ENCODE measurements around the gene KTN1. TPM values are rescaled to one million over a fixed set of nuclear protein-coding genes. Genes with fewer than 3 reads are reported as not detected.

Gene KTN1
- total RNA-seq, 2 experiments from 2014 or later = 85.8 to 93.3 TPM

DNA sequence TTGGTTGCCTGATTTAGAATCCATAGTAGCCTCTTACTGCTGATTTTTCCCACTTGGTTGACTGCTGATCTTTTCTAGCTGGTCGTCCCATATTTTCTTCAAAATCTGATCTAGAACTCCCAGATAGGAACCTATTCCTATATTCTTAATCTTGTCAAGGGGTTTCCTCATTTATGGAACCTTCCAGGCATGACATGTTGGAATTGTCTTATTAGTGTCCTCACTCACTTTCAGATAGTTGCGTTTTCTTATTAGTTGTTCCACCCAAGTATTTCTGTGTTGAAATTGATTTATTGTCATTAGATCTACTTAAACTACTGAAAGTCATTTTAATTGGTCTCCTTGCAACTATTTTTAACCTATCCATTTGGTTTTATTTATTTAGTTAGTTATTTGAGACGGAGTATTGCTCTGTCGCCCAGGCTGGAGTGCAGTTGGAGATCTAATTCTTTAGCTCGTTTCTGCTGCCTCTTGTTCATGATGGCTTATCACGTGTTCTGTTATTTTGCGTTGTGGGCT, 25.0 kb downstream of the KTN1 start:
- ChIA-PET CTCF (interaction anchor here (1.5 kb wide), 1 partner anchor 9 kb away, joined by 5 read pairs; no protein-coding TSS in a partner anchor), POLR2A (no interaction called here)
- H3K9me3 Mint-ChIP-seq = no peaks in the 10 kb centered on the region
- no peak for DNase-seq
- H3K27me3 Mint-ChIP-seq = no peaks in the 10 kb centered on the region
- peaks cover 3% of the 10 kb centered on the region for H3K36me3 Mint-ChIP-seq (ENCODE audit: low read depth)
- H3K4me3 Mint-ChIP-seq = no peak overlapping the region
- H3K27ac Mint-ChIP-seq = no peak overlapping the region
- H3K4me1 Mint-ChIP-seq = peaks cover 1% of the 10 kb centered on the region

DNA sequence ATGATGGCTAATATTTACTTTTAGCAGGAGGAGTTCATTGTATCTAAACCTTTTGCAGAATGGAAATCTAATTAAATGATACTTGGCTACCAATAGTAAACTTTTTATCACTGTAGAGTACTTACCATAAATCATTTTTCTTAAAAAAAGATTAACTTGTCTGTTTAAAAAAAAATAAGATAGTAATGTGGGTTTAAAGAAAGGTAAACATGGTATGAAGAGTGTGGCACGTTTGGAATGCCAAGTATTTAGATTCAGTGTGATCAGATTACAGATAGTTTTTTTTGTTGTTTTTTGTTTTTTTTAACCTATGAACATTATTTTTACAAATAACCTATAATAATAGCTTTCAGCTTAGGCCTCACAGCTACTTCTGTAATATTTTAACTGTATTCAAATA, 25.8 kb downstream of the KTN1 start:
- POLR2A ChIA-PET = no interaction called here
- peaks cover 3% of the 10 kb centered on the region for H3K36me3 Mint-ChIP-seq (ENCODE audit: low read depth)
- H3K4me1 Mint-ChIP-seq = peaks cover 1% of the 10 kb centered on the region
- no peak overlapping the region for H3K27ac Mint-ChIP-seq
- H3K4me3 Mint-ChIP-seq = no peak overlapping the region
- no peaks in the 10 kb centered on the region for H3K9me3 Mint-ChIP-seq
- no peaks in the 10 kb centered on the region for H3K27me3 Mint-ChIP-seq
- CTCF ChIA-PET = interaction anchor here (1.5 kb wide), 1 partner anchor 8 kb away, joined by 5 read pairs; no protein-coding TSS in a partner anchor
- DNase-seq = no peak

DNA sequence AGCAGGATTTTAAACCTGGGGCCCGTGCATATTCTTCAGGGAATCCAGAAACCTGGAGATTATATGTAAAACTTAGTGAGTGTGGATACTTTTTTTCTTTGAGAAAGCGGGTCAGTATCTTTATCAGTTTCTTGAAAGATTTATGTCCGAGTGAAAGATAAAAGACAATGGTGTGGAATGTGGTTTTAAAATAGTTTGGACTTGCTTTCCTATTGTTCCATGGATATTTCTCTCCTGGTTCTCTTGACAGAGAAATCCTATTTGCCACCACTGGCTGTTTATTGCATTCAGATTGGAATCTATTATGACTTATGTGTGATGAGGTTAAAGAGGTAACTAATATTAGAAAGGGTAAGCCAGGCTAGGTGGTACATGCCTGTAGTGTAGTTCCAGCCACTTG, 27.4 kb downstream of the KTN1 start:
- CTCF ChIA-PET = no interaction called here
- Mint-ChIP-seq H3K4me1 (peaks cover 5% of the 10 kb centered on the region), H3K4me3 (no peak overlapping the region), H3K9me3 (no peaks in the 10 kb centered on the region), H3K27ac (no peak overlapping the region), H3K27me3 (no peaks in the 10 kb centered on the region), H3K36me3 (ENCODE audit: low read depth) (peaks cover 10% of the 10 kb centered on the region)
- POLR2A ChIA-PET = no interaction called here
- DNase-seq = no peak

DNA sequence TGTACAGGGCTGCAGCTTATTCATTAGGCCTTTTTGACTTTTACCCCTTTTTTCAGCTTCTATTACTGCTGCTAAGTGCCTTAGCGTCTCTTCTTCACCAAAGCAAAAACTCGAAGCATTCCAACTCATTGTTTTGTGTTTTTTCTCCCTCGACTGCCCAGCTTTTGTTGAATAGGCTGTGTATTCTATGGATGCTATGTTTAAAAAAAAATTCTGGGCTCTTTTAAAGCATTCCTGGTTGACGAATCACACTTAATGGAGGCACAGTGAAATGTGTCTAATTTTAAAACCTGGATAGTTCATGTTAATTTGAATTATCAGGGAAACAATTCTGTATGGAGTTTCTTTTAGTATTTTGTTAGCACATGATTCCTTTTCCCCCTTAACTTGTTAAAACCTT, 29.7 kb downstream of the KTN1 start:
- POLR2A ChIA-PET = no interaction called here

DNA sequence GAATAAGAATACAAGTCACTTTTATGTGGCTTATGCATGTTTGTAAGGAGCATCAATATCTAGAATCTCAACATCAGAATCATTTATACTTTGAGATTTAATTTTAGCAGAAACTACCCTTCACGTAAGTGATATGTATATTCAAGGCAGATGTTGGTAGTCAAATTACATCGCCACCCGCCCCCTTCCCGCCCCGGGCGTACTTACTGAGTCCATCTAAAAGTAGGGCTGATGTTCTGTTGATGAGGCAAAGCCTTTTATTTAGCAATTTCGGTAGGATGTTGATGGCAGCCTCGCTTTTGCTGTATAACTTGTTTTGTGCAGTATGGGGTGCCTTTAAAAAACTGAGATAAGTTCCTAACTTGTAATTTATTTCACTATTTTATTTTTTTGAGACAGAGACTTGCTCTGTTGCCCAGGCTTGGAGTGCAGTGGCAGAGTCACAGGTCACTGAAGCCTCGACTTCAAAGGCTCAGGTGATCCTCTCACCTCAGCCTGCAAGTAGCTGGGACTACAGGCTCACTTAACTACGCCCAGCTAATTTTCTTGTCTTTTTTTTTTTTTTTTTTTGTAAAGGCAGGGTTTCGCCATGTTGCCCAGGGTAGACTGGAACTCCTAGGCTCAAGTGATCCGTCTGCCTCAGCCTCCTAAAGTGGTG, 30.8 kb downstream of the KTN1 start:
- POLR2A ChIA-PET = no interaction called here
- Mint-ChIP-seq H3K9me3 (no peaks in the 10 kb centered on the region), H3K27me3 (no peaks in the 10 kb centered on the region), H3K4me1 (peaks cover 5% of the 10 kb centered on the region), H3K36me3 (ENCODE audit: low read depth) (peaks cover 34% of the 10 kb centered on the region), H3K27ac (no peak overlapping the region), H3K4me3 (no peak overlapping the region)
- no peak for DNase-seq
- CTCF ChIA-PET = no interaction called here

More for the DNA sequence above, 29.7 kb downstream of the KTN1 start:
- no peaks in the 10 kb centered on the region for H3K27me3 Mint-ChIP-seq
- peaks cover 5% of the 10 kb centered on the region for H3K4me1 Mint-ChIP-seq
- CTCF ChIA-PET = interaction anchor here (0.6 to 1.0 kb wide), 2 partner anchors 14 to 357 kb away, joined by 3 read pairs; no protein-coding TSS in a partner anchor
- no peaks in the 10 kb centered on the region for H3K9me3 Mint-ChIP-seq
- H3K36me3 Mint-ChIP-seq (ENCODE audit: low read depth) = peaks cover 26% of the 10 kb centered on the region
- DNase-seq = no peak
- H3K27ac Mint-ChIP-seq = no peak overlapping the region
- no peak overlapping the region for H3K4me3 Mint-ChIP-seq

DNA sequence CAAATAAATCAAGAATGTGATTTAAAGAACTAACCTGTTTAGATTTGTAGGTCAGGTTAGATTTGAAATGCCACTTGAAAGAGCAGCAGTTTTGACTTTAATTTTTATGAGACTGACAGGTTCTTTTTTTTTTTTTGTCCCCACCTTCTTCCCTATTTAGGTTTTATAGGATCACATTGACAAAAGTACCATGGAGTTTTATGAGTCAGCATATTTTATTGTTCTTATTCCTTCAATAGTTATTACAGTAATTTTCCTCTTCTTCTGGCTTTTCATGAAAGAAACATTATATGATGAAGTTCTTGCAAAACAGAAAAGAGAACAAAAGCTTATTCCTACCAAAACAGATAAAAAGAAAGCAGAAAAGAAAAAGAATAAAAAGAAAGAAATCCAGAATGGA, 31.9 kb downstream of the KTN1 start:
- Mint-ChIP-seq H3K9me3 (no peaks in the 10 kb centered on the region), H3K4me1 (peaks cover 5% of the 10 kb centered on the region), H3K27ac (no peak overlapping the region), H3K36me3 (ENCODE audit: low read depth) (peaks cover 44% of the 10 kb centered on the region), H3K27me3 (no peaks in the 10 kb centered on the region), H3K4me3 (no peak overlapping the region)
- no peak for DNase-seq
- POLR2A ChIA-PET = no interaction called here
- CTCF ChIA-PET = no interaction called here

DNA sequence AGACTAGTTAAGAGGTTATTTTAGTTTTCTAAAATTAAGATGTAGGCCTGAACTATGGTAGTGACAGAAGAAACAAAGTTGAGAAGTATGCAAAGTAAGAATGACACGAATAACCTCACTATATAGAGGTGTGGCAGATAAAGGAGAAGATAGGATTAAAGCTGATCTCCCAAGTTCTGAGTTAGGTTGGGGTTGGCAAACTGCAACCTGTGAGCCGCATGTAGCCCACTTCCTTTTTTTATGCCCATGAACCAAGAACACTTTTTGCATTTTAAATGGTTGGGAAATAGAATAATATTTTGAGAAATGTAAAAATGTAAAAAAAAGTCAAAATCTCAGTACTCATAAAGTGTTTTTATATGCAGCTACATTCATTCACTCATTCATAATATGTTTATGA, 34.3 kb downstream of the KTN1 start:
- Mint-ChIP-seq H3K4me1 (peaks cover 3% of the 10 kb centered on the region), H3K9me3 (peaks cover 10% of the 10 kb centered on the region), H3K27ac (no peak overlapping the region), H3K27me3 (no peaks in the 10 kb centered on the region), H3K36me3 (ENCODE audit: low read depth) (peaks cover 59% of the 10 kb centered on the region), H3K4me3 (no peak overlapping the region)
- DNase-seq = no peak
- ChIA-PET POLR2A (no interaction called here), CTCF (interaction anchor here (0.9 to 2.1 kb wide), 3 partner anchors 9 to 38 kb away, joined by 4 to 5 read pairs (median 5); no protein-coding TSS in a partner anchor)

DNA sequence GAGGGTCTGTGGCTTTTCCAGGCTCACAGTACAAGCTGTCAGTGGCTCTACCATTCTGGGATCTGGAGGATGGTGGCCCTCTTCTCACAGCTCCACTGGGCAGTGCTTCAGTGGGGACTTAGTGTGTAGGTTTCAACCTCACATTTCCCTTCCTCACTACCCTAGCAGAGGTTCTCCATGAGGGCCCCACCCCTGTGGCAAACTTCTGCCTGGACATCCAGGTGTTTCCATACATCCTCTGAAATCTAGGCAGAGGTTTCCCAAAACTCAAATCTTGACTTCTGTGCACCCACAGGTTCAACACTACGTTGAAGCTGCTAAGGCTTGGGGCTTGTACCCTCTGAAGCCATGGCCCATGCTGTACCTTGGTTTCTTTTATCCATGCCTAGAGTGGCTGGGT, 40.3 kb downstream of the KTN1 start:
- Mint-ChIP-seq H3K27ac (no peak overlapping the region), H3K27me3 (no peaks in the 10 kb centered on the region), H3K36me3 (ENCODE audit: low read depth) (peaks cover 78% of the 10 kb centered on the region), H3K4me1 (no peaks in the 10 kb centered on the region), H3K4me3 (no peak overlapping the region), H3K9me3 (peaks cover 16% of the 10 kb centered on the region)
- ChIA-PET CTCF (no interaction called here), POLR2A (no interaction called here)
- no peak for DNase-seq

DNA sequence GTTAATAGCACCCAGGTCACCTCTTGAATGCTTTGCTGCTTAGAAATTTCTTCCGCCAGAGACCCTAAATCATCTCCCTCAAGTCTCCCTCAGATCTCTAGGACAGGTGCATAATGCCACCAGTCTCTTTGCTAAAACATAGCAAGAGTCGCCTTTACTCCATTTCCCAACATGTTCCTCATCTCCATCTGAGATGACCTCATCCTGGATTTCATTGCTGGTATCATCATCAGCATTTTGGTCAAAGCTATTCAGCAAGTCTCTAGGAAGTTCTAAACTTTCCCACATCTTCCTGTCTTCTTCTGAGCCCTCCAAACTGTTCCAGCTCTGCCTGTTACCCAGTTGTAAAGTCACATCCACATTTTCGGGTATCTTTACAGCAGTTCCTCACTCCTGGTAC, 41.0 kb downstream of the KTN1 start:
- no peak overlapping the region for H3K4me3 Mint-ChIP-seq

DNA sequence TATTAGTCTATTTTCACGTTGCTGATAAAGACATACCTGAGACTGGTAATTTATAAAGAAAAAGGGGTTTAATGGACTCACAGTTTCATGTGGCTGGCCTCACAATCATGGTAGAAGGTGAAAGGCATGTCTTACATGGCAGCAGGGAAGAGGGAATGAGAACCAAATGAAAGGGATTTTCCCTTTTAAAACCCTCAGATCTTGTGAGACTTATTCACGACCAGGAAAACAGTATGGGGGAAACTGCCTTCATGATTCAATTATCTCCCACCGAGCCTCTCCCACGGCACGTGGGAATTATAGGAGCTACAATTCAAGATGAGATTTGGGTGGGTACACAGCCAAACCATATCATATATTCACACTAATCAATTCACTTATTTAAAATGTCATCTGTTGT, 41.4 kb downstream of the KTN1 start:
- no peak for DNase-seq
- Mint-ChIP-seq H3K9me3 (peaks cover 16% of the 10 kb centered on the region), H3K27me3 (no peaks in the 10 kb centered on the region), H3K4me3 (no peak overlapping the region), H3K4me1 (peaks cover 3% of the 10 kb centered on the region), H3K27ac (no peak overlapping the region), H3K36me3 (ENCODE audit: low read depth) (peaks cover 71% of the 10 kb centered on the region)
- ChIA-PET POLR2A (no interaction called here), CTCF (no interaction called here)

More for the DNA sequence above, 41.0 kb downstream of the KTN1 start:
- ChIA-PET POLR2A (no interaction called here), CTCF (no interaction called here)
- Mint-ChIP-seq H3K36me3 (ENCODE audit: low read depth) (peaks cover 72% of the 10 kb centered on the region), H3K27ac (no peak overlapping the region), H3K27me3 (no peaks in the 10 kb centered on the region), H3K9me3 (peaks cover 16% of the 10 kb centered on the region), H3K4me1 (no peaks in the 10 kb centered on the region)
- DNase-seq = no peak

DNA sequence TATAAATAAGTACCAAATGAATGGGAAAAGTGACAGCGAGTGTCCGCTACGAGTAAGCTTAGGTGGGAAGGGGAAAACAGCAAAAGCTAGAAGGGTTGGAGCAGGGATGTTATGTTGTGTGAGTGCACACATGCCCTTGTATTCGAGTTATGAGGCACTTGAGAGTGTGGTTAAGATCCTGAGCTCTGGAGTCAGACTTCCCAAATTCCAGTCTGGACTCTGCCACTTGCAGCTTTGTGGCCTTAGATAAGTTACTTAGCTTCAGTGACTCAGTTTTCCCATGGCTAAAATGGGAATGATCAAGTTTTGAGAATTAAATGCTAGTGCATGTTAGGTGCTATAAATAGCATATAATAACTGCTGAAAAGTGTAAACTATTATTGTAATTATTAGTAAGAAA, 44.9 kb downstream of the KTN1 start:
- H3K4me3 Mint-ChIP-seq = no peak overlapping the region
- POLR2A ChIA-PET = no interaction called here
- no peak overlapping the region for H3K27ac Mint-ChIP-seq
- peaks cover 9% of the 10 kb centered on the region for H3K4me1 Mint-ChIP-seq
- DNase-seq = no peak
- CTCF ChIA-PET = interaction anchor here (1.3 kb wide), 1 partner anchor 10 kb away, joined by 4 read pairs; no protein-coding TSS in a partner anchor
- peaks cover 4% of the 10 kb centered on the region for H3K9me3 Mint-ChIP-seq
- H3K36me3 Mint-ChIP-seq (ENCODE audit: low read depth) = peaks cover 66% of the 10 kb centered on the region
- H3K27me3 Mint-ChIP-seq = no peaks in the 10 kb centered on the region

DNA sequence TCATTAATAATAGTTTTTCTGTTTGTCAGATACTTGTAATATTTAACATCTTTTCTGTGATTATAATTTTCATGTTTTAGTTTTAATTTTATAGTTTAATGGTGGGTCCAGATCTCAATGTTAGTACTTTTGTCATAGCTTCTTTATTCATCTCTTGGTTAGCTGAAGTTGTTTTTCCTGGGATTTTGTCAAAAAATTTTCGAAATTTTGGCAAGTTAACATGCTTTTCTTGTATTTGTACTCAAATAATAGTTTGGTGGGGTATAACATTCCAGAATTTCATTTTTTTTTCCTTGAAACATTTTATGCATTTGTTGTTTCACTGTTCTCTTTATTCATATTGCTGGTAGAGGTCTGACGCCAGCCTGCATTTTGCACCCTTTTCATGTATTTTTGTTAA, 45.5 kb downstream of the KTN1 start:
- Mint-ChIP-seq H3K9me3 (peaks cover 4% of the 10 kb centered on the region), H3K27ac (no peak overlapping the region), H3K27me3 (no peaks in the 10 kb centered on the region), H3K4me3 (no peak overlapping the region), H3K36me3 (ENCODE audit: low read depth) (peaks cover 66% of the 10 kb centered on the region), H3K4me1 (peaks cover 9% of the 10 kb centered on the region)
- CTCF ChIA-PET = no interaction called here
- no peak for DNase-seq
- POLR2A ChIA-PET = no interaction called here

DNA sequence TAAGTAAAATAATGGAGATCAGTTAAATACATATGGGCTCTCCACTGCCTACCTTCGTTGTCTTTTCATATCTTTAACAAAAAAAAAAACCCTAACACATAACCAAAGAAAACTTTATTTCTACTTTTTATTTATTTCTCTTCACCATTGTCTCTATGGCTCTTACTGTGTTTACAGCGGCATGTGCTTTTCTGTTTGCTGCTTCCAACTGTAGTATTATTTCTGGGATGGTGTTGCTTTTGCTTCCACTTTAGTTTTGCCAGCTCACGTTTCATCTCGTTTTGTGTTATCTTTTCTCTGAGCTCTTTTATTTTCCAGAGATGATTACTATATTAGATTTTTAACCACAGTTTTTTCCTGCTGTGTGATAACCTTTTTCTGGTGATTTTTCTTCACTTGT, 46.1 kb downstream of the KTN1 start:
- ChIA-PET POLR2A (no interaction called here), CTCF (no interaction called here)
- DNase-seq = no peak
- Mint-ChIP-seq H3K27ac (no peak overlapping the region), H3K9me3 (no peaks in the 10 kb centered on the region), H3K36me3 (ENCODE audit: low read depth) (peaks cover 63% of the 10 kb centered on the region), H3K4me1 (peaks cover 9% of the 10 kb centered on the region), H3K27me3 (no peaks in the 10 kb centered on the region), H3K4me3 (no peak overlapping the region)

DNA sequence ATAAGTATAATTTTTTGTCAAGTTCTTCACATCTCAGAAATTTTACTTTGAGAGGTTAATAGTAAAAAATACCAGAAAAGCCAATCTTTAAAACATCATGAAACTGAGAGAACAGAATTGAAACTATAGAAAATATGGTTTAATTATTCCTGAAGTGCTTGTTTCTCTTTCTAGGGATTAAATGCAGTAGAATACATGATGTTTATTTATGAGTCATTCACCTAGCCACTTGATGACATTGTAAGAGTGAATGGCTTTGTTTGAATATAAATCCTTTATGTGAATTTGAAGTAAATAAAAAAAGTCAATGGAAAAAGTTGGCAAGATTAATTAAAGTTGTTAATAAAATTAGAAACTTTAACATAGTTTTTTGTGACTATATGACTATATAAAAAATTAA, 48.4 kb downstream of the KTN1 start:
- Mint-ChIP-seq H3K4me3 (no peak overlapping the region), H3K9me3 (no peaks in the 10 kb centered on the region), H3K27me3 (no peaks in the 10 kb centered on the region), H3K36me3 (ENCODE audit: low read depth) (peaks cover 54% of the 10 kb centered on the region), H3K4me1 (peaks cover 9% of the 10 kb centered on the region), H3K27ac (no peak overlapping the region)
- CTCF ChIA-PET = no interaction called here
- POLR2A ChIA-PET = no interaction called here
- DNase-seq = no peak

All from activated CD4-positive, alpha-beta T cell treated with anti-CD3 and anti-CD28 coated beads, Interleukin-2, amount 10 ng/mL, durations not matched to agents 7 days and 5 days (primary cell).